CD4-positive, alpha-beta memory T cell (primary cell): ENCODE results near the gene RPL3. TPM values are rescaled to one million over a fixed set of nuclear protein-coding genes. Genes with fewer than 3 reads are reported as not detected.

Experiments
- CTCF ChIA-PET: fragments of 350-600 bp; sonication (Branson Sonifier 250); formaldehyde crosslinking; loops from one replicate; lab custom pipeline; 2021; ENCODE audit warnings: inconsistent platforms; ENCODE audit not compliant: partially characterized antibody; lab: Charles Lee
- POLR2A ChIA-PET: fragments of 350-600 bp; sonication (Branson Sonifier 250); formaldehyde crosslinking; loops from one replicate; lab custom pipeline; 2021; ENCODE audit not compliant: partially characterized antibody; lab: Charles Lee
- DNase-seq, 5 donors: peaks; one replicate each; pipeline versions ENCODE4 v3.0.0 to v3.0.0-alpha.2; 2020 to 2022; ENCODE audit warnings: mixed read lengths in 1 of 5
- H3K27ac ChIP-seq: one replicate; pipeline ENCODE4 v1.7.0; 2013; ENCODE audit warnings: low read depth, low read length
- H3K27me3 ChIP-seq: 2 replicates; pipeline ENCODE4 v1.7.0; 2013; ENCODE audit warnings: mild to moderate bottlenecking, low read length, moderate library complexity; ENCODE audit not compliant: insufficient read depth
- H3K36me3 ChIP-seq: 2 replicates; pipeline ENCODE4 v1.7.0; 2013; ENCODE audit warnings: mild to moderate bottlenecking, low read length, moderate library complexity; ENCODE audit not compliant: insufficient read depth
- H3K4me1 ChIP-seq: 2 replicates; pipeline ENCODE4 v1.7.0; 2013; ENCODE audit warnings: mild to moderate bottlenecking, low read length, moderate library complexity; ENCODE audit not compliant: insufficient read depth
- H3K4me3 ChIP-seq, 2 donors: one replicate each; pipeline ENCODE4 v1.7.0; 2013; ENCODE audit warnings: low read length in 2 of 2, mild to moderate bottlenecking in 1 of 2
- H3K9me3 ChIP-seq, 2 donors: one replicate each; pipeline ENCODE4 v1.7.0; 2013; ENCODE audit warnings: low read length in 2 of 2, control low read depth in 1 of 2; ENCODE audit not compliant: control insufficient read depth in 1 of 2
- H3K27ac Mint-ChIP-seq, 7 donors: one replicate each; pipeline ENCODE4 v1.8.0; 2020 to 2021; ENCODE audit warnings: mixed read lengths in 7 of 7, mild to moderate bottlenecking in 6 of 7, inconsistent platforms in 3 of 7, moderate library complexity in 3 of 7
- H3K27me3 Mint-ChIP-seq, 2 donors: one replicate each; pipeline ENCODE4 v1.8.0; 2020 to 2021; ENCODE audit warnings: mixed read lengths in 2 of 2
- H3K36me3 Mint-ChIP-seq, 2 donors: one replicate each; pipeline ENCODE4 v1.8.0; 2020 to 2021; ENCODE audit warnings: mixed read lengths in 2 of 2, inconsistent platforms in 1 of 2, mild to moderate bottlenecking in 1 of 2
- H3K4me1 Mint-ChIP-seq, 4 donors: one replicate each; pipeline ENCODE4 v1.8.0; 2020 to 2021; ENCODE audit warnings: mixed read lengths in 4 of 4, mild to moderate bottlenecking in 1 of 4
- H3K4me3 Mint-ChIP-seq, 8 donors: one replicate each; pipeline ENCODE4 v1.8.0; 2020 to 2021; ENCODE audit warnings: mixed read lengths in 8 of 8, mild to moderate bottlenecking in 7 of 8, moderate library complexity in 6 of 8, inconsistent platforms in 3 of 8
- H3K9me3 Mint-ChIP-seq, 8 donors: one replicate each; pipeline ENCODE4 v1.8.0; 2020 to 2021; ENCODE audit warnings: mixed read lengths in 8 of 8, mild to moderate bottlenecking in 5 of 8, inconsistent platforms in 3 of 8, moderate library complexity in 1 of 8
- intact Hi-C: fragments of 100-400 bp; cut with micrococcal nuclease; formaldehyde crosslinking; loops from one replicate; pipeline ENCODE4 v1.15.1; 2023
- polyA plus RNA-seq, 2 donors: library from polyadenylated mRNA; unstranded; fragments of 300-500 nt; fragmentation: Illumina TruSeq; gene quantifications; one replicate each; pipeline ENCODE4 v1.2.3, GENCODE V29; 2021
- total RNA-seq, 2 experiments: library from RNA; stranded (reverse); gene quantifications; one replicate each; pipeline ENCODE4 v1.2.3, GENCODE V29; 2021

The RPL3 gene
- total and polyA plus RNA-seq, 4 experiments from 2014 or later = 3,292 to 4,075 (median 3,564) TPM

DNA sequence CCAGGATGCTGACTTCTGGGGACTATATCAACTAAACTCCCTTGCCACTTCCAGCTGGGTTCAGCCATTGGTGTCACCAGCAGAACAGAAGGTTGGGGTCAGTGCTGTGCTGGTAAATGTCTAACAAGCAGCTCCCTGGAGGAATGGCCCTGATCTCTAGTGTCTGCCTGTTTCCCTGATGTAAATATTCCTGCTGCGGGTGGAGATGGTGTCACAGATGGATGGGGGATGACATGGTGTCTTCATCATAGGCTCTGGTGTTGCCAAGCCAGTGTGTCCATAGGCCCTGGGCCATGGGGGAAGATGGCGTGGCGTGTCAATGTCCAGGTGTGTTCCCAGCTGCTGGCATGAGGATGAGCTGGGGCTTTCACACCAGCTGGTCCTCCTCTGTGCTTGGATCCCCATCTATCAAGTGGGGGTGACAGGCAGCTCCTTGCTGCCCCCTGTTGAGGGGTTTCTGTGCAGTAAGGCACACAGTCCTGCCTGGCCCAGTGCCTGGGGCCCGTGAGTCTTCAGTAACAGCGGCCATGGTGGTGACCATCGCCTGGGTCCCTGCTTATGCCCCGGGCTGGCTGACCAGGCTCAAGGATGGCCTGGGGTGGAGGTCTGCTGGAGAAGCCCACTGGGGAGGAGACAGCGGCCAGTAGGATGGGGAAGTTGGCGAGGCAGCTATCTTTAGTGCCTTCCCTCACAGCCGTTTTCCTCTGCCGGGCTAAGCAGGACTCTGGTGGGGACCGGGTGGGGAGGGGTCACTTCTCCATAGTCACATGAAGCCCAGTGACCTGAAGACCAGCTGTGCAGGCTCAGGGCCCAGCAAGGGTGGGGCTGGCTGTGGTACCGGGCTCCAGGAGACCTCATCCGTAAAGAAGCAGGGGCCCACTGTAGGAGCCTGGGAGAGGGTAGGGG, 12.7 kb downstream of the RPL3 start:
- no peaks in the 10 kb centered on the region for H3K9me3 Mint-ChIP-seq
- Histone ChIP-seq H3K4me3 (no peak overlapping the region), H3K4me1 (peaks cover 12% of the 10 kb centered on the region), H3K27ac (no peak overlapping the region), H3K27me3 (no peaks in the 10 kb centered on the region), H3K36me3 (peaks cover 2% of the 10 kb centered on the region), H3K9me3 (no peaks in the 10 kb centered on the region)
- peaks cover 0 to 2% of the 10 kb centered on the region in 2 donors for H3K27me3 Mint-ChIP-seq
- ChIA-PET POLR2A (interaction anchor here (1.1 to 4.7 kb wide), 6 partner anchors 9 to 156 kb away, joined by 3 to 27 read pairs (median 8); partner anchors contain the start of genes PDGFB and RPL3), CTCF (interaction anchor here (0.6 to 6.5 kb wide), 13 partner anchors 8 to 436 kb away, joined by 3 to 162 read pairs (median 3); partner anchors contain the start of gene RPL3)
- intact Hi-C loops = loop anchor here (1.0 to 2.0 kb wide), 3 partner anchors 91 to 300 kb away; no protein-coding TSS in a partner anchor
- peak overlapping the region in 1 of 7 donors; percentile 16 for H3K27ac Mint-ChIP-seq
- H3K4me3 Mint-ChIP-seq = no peak overlapping the region
- H3K4me1 Mint-ChIP-seq = peaks cover 5 to 29% (median 11%) of the 10 kb centered on the region in 4 donors
- peaks cover 0 to 7% of the 10 kb centered on the region in 2 donors for H3K36me3 Mint-ChIP-seq
- peak in 4 of 5 donors; percentile 32 to 45 (median 42) for DNase-seq

GRCh38 chr22:39303892-39304671, 15.3 kb downstream of the RPL3 start:
- Mint-ChIP-seq H3K27me3 (peaks cover 10 to 11% of the 10 kb centered on the region in 2 donors), H3K9me3 (no peaks in the 10 kb centered on the region), H3K27ac (no peak overlapping the region), H3K4me1 (peaks cover 6 to 22% (median 11%) of the 10 kb centered on the region in 4 donors), H3K4me3 (no peak overlapping the region), H3K36me3 (no peaks in the 10 kb centered on the region)
- Histone ChIP-seq H3K4me3 (no peak overlapping the region), H3K27ac (no peak overlapping the region), H3K27me3 (no peaks in the 10 kb centered on the region), H3K36me3 (no peaks in the 10 kb centered on the region), H3K4me1 (peaks cover 15% of the 10 kb centered on the region), H3K9me3 (no peaks in the 10 kb centered on the region)
- intact Hi-C loops = no loop called here
- ChIA-PET CTCF (interaction anchor here (0.6 to 6.5 kb wide), 3 partner anchors 12 to 134 kb away, joined by 3 to 162 read pairs (median 3); no protein-coding TSS in a partner anchor), POLR2A (interaction anchor here (0.8 to 4.7 kb wide), 3 partner anchors 15 to 153 kb away, joined by 3 to 27 read pairs (median 3); partner anchors contain the start of gene RPL3)
- DNase-seq = no peak

DNA sequence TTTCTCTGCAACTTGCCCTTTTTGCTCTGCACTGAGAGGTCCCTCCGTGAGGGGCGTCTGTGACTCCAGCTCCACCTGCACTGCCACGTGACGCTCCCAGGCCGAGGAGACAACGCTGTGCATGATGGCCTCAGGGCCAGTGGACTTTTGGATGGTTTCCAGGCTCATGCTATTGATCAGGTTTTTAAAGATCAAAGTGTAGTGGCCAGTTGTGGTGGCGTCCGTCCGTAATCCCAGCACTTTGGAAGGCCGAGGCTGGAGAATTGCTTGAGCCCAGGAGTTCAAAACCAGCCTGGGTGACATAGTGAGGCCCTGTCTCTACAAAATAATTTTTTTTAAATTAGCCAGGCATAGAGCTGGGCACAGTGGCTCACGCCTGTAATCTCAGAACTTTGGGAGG, 16.1 kb downstream of the RPL3 start:
- peaks cover 11% of the 10 kb centered on the region in 2 donors for H3K27me3 Mint-ChIP-seq
- no peaks in the 10 kb centered on the region for H3K27me3 ChIP-seq
- no peak overlapping the region for H3K27ac ChIP-seq
- H3K9me3 ChIP-seq = no peaks in the 10 kb centered on the region
- peaks cover 8% of the 10 kb centered on the region for H3K4me1 ChIP-seq
- H3K36me3 Mint-ChIP-seq = no peaks in the 10 kb centered on the region
- no peaks in the 10 kb centered on the region for H3K9me3 Mint-ChIP-seq
- H3K4me1 Mint-ChIP-seq = peaks cover 3 to 15% (median 8%) of the 10 kb centered on the region in 4 donors
- no peaks in the 10 kb centered on the region for H3K36me3 ChIP-seq
- no peak overlapping the region for H3K4me3 ChIP-seq
- POLR2A ChIA-PET = interaction anchor here (1.0 to 4.7 kb wide), 3 partner anchors 15 to 62 kb away, joined by 3 to 27 read pairs (median 3); partner anchors contain the start of gene RPL3
- CTCF ChIA-PET = interaction anchor here (0.6 to 6.5 kb wide), 5 partner anchors 8 to 133 kb away, joined by 3 to 162 read pairs (median 3); no protein-coding TSS in a partner anchor
- no peak overlapping the region for H3K27ac Mint-ChIP-seq
- no peak overlapping the region for H3K4me3 Mint-ChIP-seq
- intact Hi-C loops = no loop called here
- DNase-seq = no peak

DNA sequence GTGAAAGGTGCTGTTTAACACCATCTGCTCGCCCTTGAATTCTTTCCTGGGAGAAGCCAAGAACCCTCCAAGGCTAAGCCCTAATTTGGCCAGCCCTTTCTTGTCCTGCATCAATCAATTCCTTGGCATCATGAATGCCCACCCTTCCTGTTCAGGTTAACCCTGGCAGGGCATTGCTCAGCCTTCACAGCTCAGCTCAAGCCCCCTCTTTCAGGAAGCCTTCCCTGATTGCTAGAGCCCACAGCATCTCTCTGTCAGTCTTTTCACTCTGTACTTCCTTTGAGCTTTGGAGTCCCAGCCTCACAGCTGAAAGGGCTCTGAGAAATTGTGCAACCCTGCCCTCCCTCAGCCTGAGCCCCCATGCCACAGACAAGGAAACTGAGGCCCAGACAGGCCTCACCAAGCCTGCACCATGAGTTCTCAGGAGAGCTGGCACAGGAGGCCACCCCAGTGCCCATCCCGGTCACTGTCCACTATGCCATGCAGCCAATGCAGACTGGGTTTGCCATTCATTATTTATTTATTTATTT, 16.9 kb downstream of the RPL3 start:
- Mint-ChIP-seq H3K27me3 (peaks cover 13 to 16% of the 10 kb centered on the region in 2 donors), H3K4me3 (no peak overlapping the region), H3K9me3 (no peaks in the 10 kb centered on the region), H3K27ac (peak overlapping the region in 2 of 7 donors; percentile 29 to 30), H3K36me3 (no peaks in the 10 kb centered on the region), H3K4me1 (peaks cover 3 to 14% (median 8%) of the 10 kb centered on the region in 4 donors)
- DNase-seq = no peak
- Histone ChIP-seq H3K4me3 (no peak overlapping the region), H3K27me3 (no peaks in the 10 kb centered on the region), H3K4me1 (peaks cover 6% of the 10 kb centered on the region), H3K36me3 (no peaks in the 10 kb centered on the region), H3K27ac (no peak overlapping the region), H3K9me3 (no peaks in the 10 kb centered on the region)
- ChIA-PET POLR2A (interaction anchor here (1.1 kb wide), 1 partner anchor 17 kb away, joined by 3 read pairs; the partner anchor contains the start of gene RPL3), CTCF (interaction anchor here (0.6 to 6.5 kb wide), 3 partner anchors 9 to 132 kb away, joined by 3 to 162 read pairs (median 8); no protein-coding TSS in a partner anchor)
- intact Hi-C loops = no loop called here

GRCh38 chr22:39301926-39302325, 17.5 kb downstream of the RPL3 start:
- Mint-ChIP-seq H3K27me3 (peaks cover 13 to 16% of the 10 kb centered on the region in 2 donors), H3K36me3 (no peaks in the 10 kb centered on the region)

DNA sequence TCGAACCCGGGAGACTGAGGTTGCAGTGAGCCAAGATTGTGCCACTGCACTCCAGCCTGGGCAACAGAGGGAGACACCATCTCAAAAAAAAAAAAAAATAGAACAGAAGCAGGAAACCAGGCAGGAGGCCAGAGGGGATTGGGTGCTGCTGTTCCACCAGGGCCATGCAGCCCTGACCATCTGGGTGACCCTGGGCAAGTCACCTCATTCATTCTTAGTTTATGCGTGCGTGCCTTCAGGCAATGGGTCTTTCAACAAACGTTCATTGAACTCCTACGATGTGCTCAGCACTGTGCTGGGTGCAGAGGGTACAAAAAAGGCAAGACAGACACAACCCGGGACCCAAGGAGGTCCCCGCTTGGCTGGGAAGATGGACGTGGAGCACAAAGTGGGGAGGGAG, 18.3 kb downstream of the RPL3 start:
- Mint-ChIP-seq H3K9me3 (no peaks in the 10 kb centered on the region), H3K27ac (no peak overlapping the region), H3K27me3 (peaks cover 15 to 20% of the 10 kb centered on the region in 2 donors), H3K4me1 (peaks cover 2 to 12% (median 7%) of the 10 kb centered on the region in 4 donors), H3K4me3 (no peak overlapping the region), H3K36me3 (no peaks in the 10 kb centered on the region)
- Histone ChIP-seq H3K36me3 (no peaks in the 10 kb centered on the region), H3K4me1 (peaks cover 6% of the 10 kb centered on the region), H3K27me3 (no peaks in the 10 kb centered on the region), H3K4me3 (no peak overlapping the region), H3K27ac (no peak overlapping the region), H3K9me3 (no peaks in the 10 kb centered on the region)
- ChIA-PET CTCF (interaction anchor here (1.1 to 1.3 kb wide), 2 partner anchors 131 to 133 kb away, joined by 3 to 4 read pairs; no protein-coding TSS in a partner anchor), POLR2A (no interaction called here)
- intact Hi-C loops = no loop called here
- no peak for DNase-seq

More at GRCh38 chr22:39301926-39302325, 17.5 kb downstream of the RPL3 start:
- no peak overlapping the region for H3K4me3 Mint-ChIP-seq
- H3K4me1 Mint-ChIP-seq = peaks cover 3 to 14% (median 8%) of the 10 kb centered on the region in 4 donors
- H3K4me1 ChIP-seq = peaks cover 6% of the 10 kb centered on the region
- no peaks in the 10 kb centered on the region for H3K36me3 ChIP-seq
- POLR2A ChIA-PET = no interaction called here
- no peaks in the 10 kb centered on the region for H3K9me3 Mint-ChIP-seq
- CTCF ChIA-PET = interaction anchor here (1.9 to 6.5 kb wide), 2 partner anchors 9 to 132 kb away, joined by 8 to 162 read pairs; no protein-coding TSS in a partner anchor
- intact Hi-C loops = no loop called here
- H3K27me3 ChIP-seq = no peaks in the 10 kb centered on the region
- H3K4me3 ChIP-seq = no peak overlapping the region
- H3K27ac Mint-ChIP-seq = peak overlapping the region in 1 of 7 donors; percentile 30
- DNase-seq = no peak
- H3K27ac ChIP-seq = no peak overlapping the region
- no peaks in the 10 kb centered on the region for H3K9me3 ChIP-seq
